Neural progenitor cell (in vitro differentiated cells): Measurements from ENCODE around the gene NCOR1. TPM values are rescaled to one million over a fixed set of nuclear protein-coding genes. Genes with fewer than 3 reads are reported as not detected.

Experiments used
- DNase-seq: peaks from one replicate; pipeline ENCODE4 v3.0.0-alpha.2; 2016; ENCODE audit warnings: low spot score
- H2AFZ ChIP-seq: fragments of 200-600 bp; sonication (generic); replicated peaks from 2 replicates; pipeline ENCODE4 v1.6.1; 2016; ENCODE audit warnings: antibody characterized with exemption
- H3F3A ChIP-seq: fragments of 200-600 bp; sonication (generic); 2 replicates; pipeline ENCODE4 v1.6.1; 2016; ENCODE audit warnings: antibody characterized with exemption, low read depth
- H3K27ac ChIP-seq: fragments of 200-600 bp; sonication (generic); 2 replicates; pipeline ENCODE4 v1.5.1; 2016; ENCODE audit warnings: mild to moderate bottlenecking
- H3K27me3 ChIP-seq: fragments of 200-600 bp; sonication (generic); 2 replicates; pipeline ENCODE4 v1.6.1; 2016; ENCODE audit warnings: mild to moderate bottlenecking, moderate library complexity
- H3K36me3 ChIP-seq: fragments of 200-600 bp; sonication (generic); 2 replicates; pipeline ENCODE4 v1.5.1; 2016
- H3K4me1 ChIP-seq: fragments of 200-600 bp; sonication (generic); 2 replicates; pipeline ENCODE4 v1.6.1; 2016; ENCODE audit warnings: mixed run types
- H3K4me2 ChIP-seq: fragments of 200-600 bp; sonication (generic); 2 replicates; pipeline ENCODE4 v1.6.1; 2016
- H3K4me3 ChIP-seq: fragments of 200-600 bp; sonication (generic); 2 replicates; pipeline ENCODE4 v1.5.1; 2016
- H3K79me2 ChIP-seq: fragments of 200-600 bp; sonication (generic); 2 replicates; pipeline ENCODE4 v1.6.1; 2016; ENCODE audit warnings: low read depth
- H3K9ac ChIP-seq: fragments of 200-600 bp; sonication (generic); 2 replicates; pipeline ENCODE4 v1.6.1; 2016
- H3K9me3 ChIP-seq: fragments of 200-600 bp; sonication (generic); 2 replicates; pipeline ENCODE4 v1.5.1; 2016; ENCODE audit warnings: low read depth
- H4K20me1 ChIP-seq: fragments of 200-600 bp; sonication (generic); 2 replicates; pipeline ENCODE4 v1.6.1; 2016; ENCODE audit warnings: low read depth
- H3K27ac Mint-ChIP-seq: 3 replicates; pipeline ENCODE4 v1.8.0; 2021; ENCODE audit warnings: mixed read lengths
- H3K27me3 Mint-ChIP-seq: 2 replicates; pipeline ENCODE4 v1.8.0; 2022; ENCODE audit warnings: low read depth, mild to moderate bottlenecking, inconsistent platforms, moderate library complexity, mixed read lengths; ENCODE audit not compliant: insufficient read depth
- H3K36me3 Mint-ChIP-seq: 3 replicates; pipeline ENCODE4 v1.8.0; 2021; ENCODE audit warnings: mixed read lengths
- H3K4me1 Mint-ChIP-seq: 3 replicates; pipeline ENCODE4 v1.8.0; 2021; ENCODE audit warnings: mixed read lengths
- H3K4me3 Mint-ChIP-seq: 3 replicates; pipeline ENCODE4 v1.8.0; 2021; ENCODE audit warnings: mild to moderate bottlenecking, moderate library complexity, mixed read lengths
- H3K9me3 Mint-ChIP-seq: 3 replicates; pipeline ENCODE4 v1.8.0; 2020; ENCODE audit warnings: mixed read lengths
- EZH2 ChIP-seq: fragments of 200-600 bp; sonication (generic); IDR thresholded peaks from 2 replicates; pipeline ENCODE4 v1.6.1; 2017; ENCODE audit warnings: antibody characterized with exemption, mild to moderate bottlenecking, moderate library complexity
- EZH2phosphoT487 ChIP-seq: fragments of 200-600 bp; sonication (generic); IDR thresholded peaks from 2 replicates; pipeline ENCODE4 v1.6.1; 2017; ENCODE audit warnings: antibody characterized with exemption
- total RNA-seq: library from RNA; depleted of rRNA; stranded (reverse); fragments of >200 nt; gene quantifications from 2 replicates; pipeline ENCODE4 v1.2.3, GENCODE V29; 2015; ENCODE audit warnings: low replicate concordance
- TF ChIP-seq, protein P1 (sequence below): fragments of 200-600 bp; sonication (generic); IDR thresholded peaks from 2 replicates; pipeline ENCODE4 v1.5.1; 2017; ENCODE audit warnings: antibody characterized with exemption, mild to moderate bottlenecking

The NCOR1 gene
- total RNA-seq, 1 donor from 2014 or later = 86.8 TPM

DNA sequence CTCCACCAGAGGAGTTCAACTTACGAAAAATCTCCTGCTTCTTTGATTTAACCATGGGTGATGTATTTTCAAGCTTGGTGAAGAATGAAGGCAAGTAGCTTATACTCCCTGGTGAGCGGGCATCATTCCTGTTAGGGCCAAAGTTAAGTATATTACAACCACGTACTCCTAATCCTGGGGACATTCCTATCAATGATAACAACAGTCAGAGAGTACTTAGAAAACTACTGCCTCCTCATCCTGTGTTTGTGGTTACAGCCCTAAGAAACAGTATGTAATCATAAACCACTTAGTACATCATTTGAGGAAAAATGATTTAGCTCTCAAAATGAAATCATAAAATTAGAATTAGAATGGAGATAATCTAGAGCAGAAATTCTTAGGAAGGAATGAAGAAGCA is 168.4 kb downstream of the NCOR1 start:
- no peak overlapping the region for H3K4me3 ChIP-seq
- peaks cover 7% of the 10 kb centered on the region for H3K79me2 ChIP-seq
- peaks cover 2% of the 10 kb centered on the region for H3K27me3 Mint-ChIP-seq
- H3K27ac Mint-ChIP-seq = no peak overlapping the region
- H3K36me3 Mint-ChIP-seq = peaks cover 39% of the 10 kb centered on the region
- no peak overlapping the region for H3K27ac ChIP-seq
- no peaks in the 10 kb centered on the region for H3K9me3 Mint-ChIP-seq
- H2AFZ ChIP-seq = no peak overlapping the region
- no peaks in the 10 kb centered on the region for H4K20me1 ChIP-seq
- H3K36me3 ChIP-seq = peaks cover 14% of the 10 kb centered on the region
- no peaks in the 10 kb centered on the region for H3K9me3 ChIP-seq
- no peak overlapping the region for H3K4me2 ChIP-seq
- no peaks in the 10 kb centered on the region for H3K4me1 Mint-ChIP-seq
- H3F3A ChIP-seq = no peaks in the 10 kb centered on the region
- H3K4me1 ChIP-seq = no peaks in the 10 kb centered on the region
- no peaks in the 10 kb centered on the region for H3K27me3 ChIP-seq
- no peak for TF ChIP-seq EZH2
- TF ChIP-seq, protein P1, sequence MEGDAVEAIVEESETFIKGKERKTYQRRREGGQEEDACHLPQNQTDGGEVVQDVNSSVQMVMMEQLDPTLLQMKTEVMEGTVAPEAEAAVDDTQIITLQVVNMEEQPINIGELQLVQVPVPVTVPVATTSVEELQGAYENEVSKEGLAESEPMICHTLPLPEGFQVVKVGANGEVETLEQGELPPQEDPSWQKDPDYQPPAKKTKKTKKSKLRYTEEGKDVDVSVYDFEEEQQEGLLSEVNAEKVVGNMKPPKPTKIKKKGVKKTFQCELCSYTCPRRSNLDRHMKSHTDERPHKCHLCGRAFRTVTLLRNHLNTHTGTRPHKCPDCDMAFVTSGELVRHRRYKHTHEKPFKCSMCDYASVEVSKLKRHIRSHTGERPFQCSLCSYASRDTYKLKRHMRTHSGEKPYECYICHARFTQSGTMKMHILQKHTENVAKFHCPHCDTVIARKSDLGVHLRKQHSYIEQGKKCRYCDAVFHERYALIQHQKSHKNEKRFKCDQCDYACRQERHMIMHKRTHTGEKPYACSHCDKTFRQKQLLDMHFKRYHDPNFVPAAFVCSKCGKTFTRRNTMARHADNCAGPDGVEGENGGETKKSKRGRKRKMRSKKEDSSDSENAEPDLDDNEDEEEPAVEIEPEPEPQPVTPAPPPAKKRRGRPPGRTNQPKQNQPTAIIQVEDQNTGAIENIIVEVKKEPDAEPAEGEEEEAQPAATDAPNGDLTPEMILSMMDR = no peak
- TF ChIP-seq EZH2phosphoT487 = no peak
- H3K4me3 Mint-ChIP-seq = no peak overlapping the region
- no peak for DNase-seq
- no peak overlapping the region for H3K9ac ChIP-seq

DNA sequence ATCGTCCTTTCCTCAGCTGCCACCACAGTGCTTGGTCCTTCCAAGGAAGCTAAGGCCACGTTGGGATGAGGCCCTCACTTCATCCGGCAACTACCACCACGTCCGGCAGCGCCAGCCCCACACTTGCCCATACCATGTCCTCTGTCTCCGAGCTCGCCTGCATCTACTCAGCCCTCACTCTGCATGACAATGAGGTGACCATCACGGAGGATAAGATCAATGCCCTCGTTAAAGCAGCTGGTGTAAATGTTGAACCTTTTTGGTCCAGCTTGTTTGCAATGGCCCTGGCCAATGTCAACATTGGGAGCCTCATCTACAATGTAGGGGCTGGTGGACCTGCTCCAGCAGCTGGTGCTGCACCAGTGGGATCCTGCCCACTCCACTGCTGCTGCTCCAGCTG is 170.8 kb downstream of the NCOR1 start:
- no peaks in the 10 kb centered on the region for H3K4me1 Mint-ChIP-seq
- no peak for DNase-seq
- H3K27ac Mint-ChIP-seq = no peak overlapping the region

DNA sequence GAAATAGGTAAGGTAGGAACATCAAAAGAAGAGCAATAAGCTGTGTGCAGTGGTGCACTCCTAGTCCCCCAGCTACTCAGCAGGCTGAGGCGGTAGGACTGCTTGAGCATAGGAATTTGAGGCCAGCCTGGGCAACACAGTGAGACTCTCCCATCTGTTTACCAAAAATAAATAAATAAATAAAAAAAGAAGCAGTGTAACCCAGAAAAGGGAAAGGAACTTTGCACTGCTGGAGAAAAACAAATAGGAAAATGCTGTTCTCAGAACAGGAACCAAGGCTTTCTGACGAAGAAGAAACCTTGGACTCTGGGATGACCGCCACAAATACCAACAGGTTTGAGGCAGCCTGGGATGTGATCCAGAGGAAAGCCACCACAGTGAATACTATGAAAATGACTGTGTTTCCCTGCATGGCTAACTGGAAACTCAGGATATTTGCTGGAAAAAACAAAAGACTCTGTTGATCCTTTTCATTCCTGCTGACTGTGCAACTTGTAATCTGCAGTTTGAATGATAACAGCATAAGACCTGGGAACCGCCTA is 174.6 kb downstream of the NCOR1 start:
- Histone ChIP-seq H3K4me1 (no peaks in the 10 kb centered on the region), H2AFZ (no peak overlapping the region), H3K27me3 (no peaks in the 10 kb centered on the region), H3K27ac (no peak overlapping the region), H3K9ac (no peak overlapping the region), H4K20me1 (no peaks in the 10 kb centered on the region), H3K9me3 (no peaks in the 10 kb centered on the region), H3K4me3 (no peak overlapping the region), H3K36me3 (no peaks in the 10 kb centered on the region), H3K4me2 (no peak overlapping the region), H3K79me2 (no peaks in the 10 kb centered on the region), H3F3A (no peaks in the 10 kb centered on the region)
- Mint-ChIP-seq H3K27ac (no peak overlapping the region), H3K9me3 (no peaks in the 10 kb centered on the region), H3K36me3 (peaks cover 55% of the 10 kb centered on the region), H3K4me3 (no peak overlapping the region), H3K27me3 (peaks cover 2% of the 10 kb centered on the region), H3K4me1 (peaks cover 20% of the 10 kb centered on the region)
- no peak for TF ChIP-seq EZH2
- no peak for DNase-seq

More for the DNA sequence above, 170.8 kb downstream of the NCOR1 start:
- H3F3A ChIP-seq = no peaks in the 10 kb centered on the region
- H3K4me3 ChIP-seq = no peak overlapping the region
- H3K4me3 Mint-ChIP-seq = no peak overlapping the region
- peaks cover 14% of the 10 kb centered on the region for H3K36me3 ChIP-seq
- H3K36me3 Mint-ChIP-seq = peaks cover 44% of the 10 kb centered on the region
- H3K4me2 ChIP-seq = no peak overlapping the region
- no peak overlapping the region for H2AFZ ChIP-seq
- H3K27ac ChIP-seq = no peak overlapping the region
- peaks cover 2% of the 10 kb centered on the region for H3K27me3 Mint-ChIP-seq
- H3K9me3 ChIP-seq = no peaks in the 10 kb centered on the region
- TF ChIP-seq EZH2 (no peak), EZH2phosphoT487 (no peak)
- TF ChIP-seq, protein P1 = no peak
- H3K9me3 Mint-ChIP-seq = no peaks in the 10 kb centered on the region
- no peak overlapping the region for H3K9ac ChIP-seq
- no peaks in the 10 kb centered on the region for H3K79me2 ChIP-seq
- H4K20me1 ChIP-seq = no peaks in the 10 kb centered on the region
- no peaks in the 10 kb centered on the region for H3K4me1 ChIP-seq
- no peaks in the 10 kb centered on the region for H3K27me3 ChIP-seq

DNA sequence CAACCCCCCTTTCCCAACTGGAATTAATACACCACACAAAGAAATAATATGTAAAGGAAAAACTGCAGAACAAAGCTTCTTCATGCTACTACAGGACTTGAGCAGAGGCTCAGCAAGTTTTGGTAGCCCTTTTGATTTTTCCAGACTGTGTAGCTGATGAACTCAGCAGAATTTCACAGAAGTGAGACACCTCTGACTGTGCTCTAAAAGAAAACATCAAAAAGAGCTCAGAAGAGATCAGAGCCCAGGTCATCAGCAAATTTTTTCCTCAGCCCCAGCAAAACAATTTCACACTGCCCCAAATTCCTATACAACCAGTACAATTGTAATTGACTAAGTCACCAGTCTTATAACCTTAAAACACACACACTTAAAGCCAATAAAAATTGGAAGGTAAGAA is 177.7 kb downstream of the NCOR1 start:
- Mint-ChIP-seq H3K36me3 (peaks cover 57% of the 10 kb centered on the region), H3K27me3 (peaks cover 3% of the 10 kb centered on the region)
- no peak overlapping the region for H3K27ac ChIP-seq

More for the DNA sequence above, 177.7 kb downstream of the NCOR1 start:
- no peaks in the 10 kb centered on the region for H3K9me3 Mint-ChIP-seq
- peak overlapping the region; percentile 68 for H3K27ac Mint-ChIP-seq
- DNase-seq = no peak
- H3K4me2 ChIP-seq = no peak overlapping the region
- H3K4me3 ChIP-seq = no peak overlapping the region
- no peaks in the 10 kb centered on the region for H3K27me3 ChIP-seq
- no peaks in the 10 kb centered on the region for H3K9me3 ChIP-seq
- no peaks in the 10 kb centered on the region for H3K79me2 ChIP-seq
- no peak overlapping the region for H3K4me3 Mint-ChIP-seq
- no peaks in the 10 kb centered on the region for H4K20me1 ChIP-seq
- peaks cover 20% of the 10 kb centered on the region for H3K4me1 Mint-ChIP-seq
- no peaks in the 10 kb centered on the region for H3K36me3 ChIP-seq
- H3K4me1 ChIP-seq = no peaks in the 10 kb centered on the region
- no peaks in the 10 kb centered on the region for H3F3A ChIP-seq
- no peak overlapping the region for H2AFZ ChIP-seq
- no peak for TF ChIP-seq EZH2
- no peak overlapping the region for H3K9ac ChIP-seq
